ENCODE measurements around the gene GALP. TPM values are rescaled to one million over a fixed set of nuclear protein-coding genes. Genes with fewer than 3 reads are reported as not detected.

GALP gene
- total and polyA plus RNA-seq, 2 donors (not counting 1 experiment from before 2014, with no cell fraction given): not detected

DNA sequence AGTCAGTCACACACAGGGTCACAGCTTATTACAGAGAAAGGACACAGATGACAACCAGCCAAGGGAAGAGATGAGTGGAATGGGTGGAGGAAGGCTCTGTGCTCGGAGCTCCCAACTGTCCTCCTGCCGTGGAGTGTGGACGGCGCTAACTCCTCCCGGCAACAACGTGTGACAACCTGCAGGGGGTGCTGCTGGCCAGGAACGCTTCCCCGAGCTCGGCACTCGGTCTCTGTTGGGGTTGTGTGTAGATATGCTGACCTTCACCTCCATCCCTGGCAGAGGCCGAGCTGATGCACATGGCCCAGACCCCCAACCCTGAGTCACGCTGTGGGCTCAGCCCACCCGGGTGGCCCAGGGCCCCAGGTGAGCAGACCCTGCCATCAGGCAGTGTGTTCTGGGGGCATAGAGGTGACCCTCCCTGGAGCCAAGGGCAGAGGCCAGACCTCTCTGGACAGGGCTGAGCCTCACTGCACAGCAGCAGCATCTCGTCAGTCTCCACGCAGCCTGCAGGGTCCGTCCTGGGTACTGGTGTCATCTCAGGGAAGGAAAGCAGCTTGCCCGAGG is 20.6 kb upstream of the GALP start:
- H3K4me1 ChIP-seq (ENCODE audit: control insufficient read depth in 2 of 2, insufficient read depth in 2 of 2, low read length in 2 of 2): no peaks in the 10 kb centered on the region
- POLR2A ChIA-PET: interaction anchor here (0.5 kb wide), 1 partner anchor 25 kb away, joined by 11 read pairs; no protein-coding TSS in a partner anchor
- no peak overlapping the region for H3K4me3 ChIP-seq (ENCODE audit: control extremely low read depth in 1 of 5, extremely low read depth in 1 of 5, insufficient read depth in 1 of 5, low read depth in 2 of 5, low read length in 4 of 5)
- H3K27me3 Mint-ChIP-seq: no peaks in the 10 kb centered on the region
- ATAC-seq (ENCODE audit: low read depth) (no peak), DNase-seq (no peak)
- H2AFZ ChIP-seq (ENCODE audit: insufficient read depth, low read depth, low read length, poor library complexity, severe bottlenecking): no peak overlapping the region
- intact Hi-C loops (cut with micrococcal nuclease): no loop called here
- no peaks in the 10 kb centered on the region for H3K9me3 Mint-ChIP-seq (ENCODE audit: insufficient read depth)
- H3K36me3 ChIP-seq (replicated peaks in 1 of 2; ENCODE audit: control extremely low read depth in 1 of 2, control insufficient read depth in 1 of 2, extremely low read depth in 1 of 2, insufficient read depth in 2 of 2, low read length in 1 of 2): peaks cover 0 to 26% of the 10 kb centered on the region in 2 experiments
- no peak overlapping the region for H3K4me3 Mint-ChIP-seq
- no peak overlapping the region for H3K27ac Mint-ChIP-seq
- H3K4me2 ChIP-seq (replicated peaks; ENCODE audit: low read depth, low read length, poor library complexity, severe bottlenecking): no peak overlapping the region
- H3K27ac ChIP-seq (ENCODE audit: low read length in 2 of 2): no peak overlapping the region
- peaks cover 4% of the 10 kb centered on the region for H3K79me2 ChIP-seq (ENCODE audit: control insufficient read depth, insufficient read depth, low read length)
- H3K27me3 ChIP-seq (replicated peaks in 1 of 4; ENCODE audit: control extremely low read depth in 1 of 4, control insufficient read depth in 3 of 4, insufficient read depth in 4 of 4, low read length in 3 of 4): no peaks in the 10 kb centered on the region
- H3K9me3 ChIP-seq (ENCODE audit: control extremely low read depth in 1 of 3, control insufficient read depth in 2 of 3, insufficient read depth in 1 of 3, low read length in 2 of 3): no peaks in the 10 kb centered on the region
- TF ChIP-seq EZH2 (IDR thresholded peaks at IDR 0.05; ENCODE audit: borderline replicate concordance, insufficient read depth, low read depth, low read length, poor library complexity, severe bottlenecking): no peak
- TF ChIP-seq, protein P1, sequence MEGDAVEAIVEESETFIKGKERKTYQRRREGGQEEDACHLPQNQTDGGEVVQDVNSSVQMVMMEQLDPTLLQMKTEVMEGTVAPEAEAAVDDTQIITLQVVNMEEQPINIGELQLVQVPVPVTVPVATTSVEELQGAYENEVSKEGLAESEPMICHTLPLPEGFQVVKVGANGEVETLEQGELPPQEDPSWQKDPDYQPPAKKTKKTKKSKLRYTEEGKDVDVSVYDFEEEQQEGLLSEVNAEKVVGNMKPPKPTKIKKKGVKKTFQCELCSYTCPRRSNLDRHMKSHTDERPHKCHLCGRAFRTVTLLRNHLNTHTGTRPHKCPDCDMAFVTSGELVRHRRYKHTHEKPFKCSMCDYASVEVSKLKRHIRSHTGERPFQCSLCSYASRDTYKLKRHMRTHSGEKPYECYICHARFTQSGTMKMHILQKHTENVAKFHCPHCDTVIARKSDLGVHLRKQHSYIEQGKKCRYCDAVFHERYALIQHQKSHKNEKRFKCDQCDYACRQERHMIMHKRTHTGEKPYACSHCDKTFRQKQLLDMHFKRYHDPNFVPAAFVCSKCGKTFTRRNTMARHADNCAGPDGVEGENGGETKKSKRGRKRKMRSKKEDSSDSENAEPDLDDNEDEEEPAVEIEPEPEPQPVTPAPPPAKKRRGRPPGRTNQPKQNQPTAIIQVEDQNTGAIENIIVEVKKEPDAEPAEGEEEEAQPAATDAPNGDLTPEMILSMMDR (IDR thresholded peaks at IDR 0.05): no peak
- WGBS (ENCODE audit: insufficient coverage): 93% methylated on average over 16 of the region's 17 CpGs
- peaks cover 17% of the 10 kb centered on the region for H4K20me1 ChIP-seq (ENCODE audit: control insufficient read depth, insufficient read depth, low read length, poor library complexity, severe bottlenecking)
- CTCF ChIA-PET: interaction anchor here (0.7 to 1.3 kb wide), 5 partner anchors 17 to 98 kb away, joined by 3 to 6 read pairs (median 4); no protein-coding TSS in a partner anchor
- H3K9ac ChIP-seq (ENCODE audit: low read length): no peak overlapping the region
- no peaks in the 10 kb centered on the region for H3K4me1 Mint-ChIP-seq

DNA sequence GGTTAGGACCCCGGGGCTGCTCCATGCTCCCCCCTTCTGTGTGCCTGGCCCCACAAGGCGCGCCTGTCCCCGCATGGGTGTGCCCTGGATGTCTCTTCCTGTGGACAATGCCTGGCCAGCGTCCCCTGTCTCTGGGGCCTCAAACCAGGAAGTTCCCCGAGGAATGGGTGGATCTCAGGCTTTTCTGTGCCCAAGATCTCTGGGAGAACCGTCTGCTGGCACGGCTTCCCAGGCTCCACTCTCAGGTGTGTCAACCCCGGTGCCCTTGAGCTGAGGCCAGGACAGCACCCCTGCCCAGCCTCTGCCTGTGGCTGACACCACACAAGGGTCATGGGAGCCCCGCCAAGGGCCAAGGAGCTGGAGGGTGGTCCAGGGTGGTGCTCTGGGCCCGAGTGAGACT is 19.0 kb upstream of the GALP start:
- no peaks in the 10 kb centered on the region for H3K4me1 ChIP-seq (ENCODE audit: control insufficient read depth in 2 of 2, insufficient read depth in 2 of 2, low read length in 2 of 2)
- H4K20me1 ChIP-seq (ENCODE audit: control insufficient read depth, insufficient read depth, low read length, poor library complexity, severe bottlenecking): peaks cover 17% of the 10 kb centered on the region
- no peak overlapping the region for H3K4me3 ChIP-seq (ENCODE audit: control extremely low read depth in 1 of 5, extremely low read depth in 1 of 5, insufficient read depth in 1 of 5, low read depth in 2 of 5, low read length in 4 of 5)
- intact Hi-C loops (cut with micrococcal nuclease): no loop called here
- no peaks in the 10 kb centered on the region for H3K4me1 Mint-ChIP-seq
- ChIA-PET POLR2A (no interaction called here), CTCF (interaction anchor here (1.5 kb wide), 1 partner anchor 76 kb away, joined by 5 read pairs; no protein-coding TSS in a partner anchor)
- no peak overlapping the region for H3K27ac ChIP-seq (ENCODE audit: low read length in 2 of 2)
- H3K9ac ChIP-seq (ENCODE audit: low read length): no peak overlapping the region
- no peak overlapping the region for H3K4me2 ChIP-seq (replicated peaks; ENCODE audit: low read depth, low read length, poor library complexity, severe bottlenecking)
- no peaks in the 10 kb centered on the region for H3K27me3 ChIP-seq (replicated peaks in 1 of 4; ENCODE audit: control extremely low read depth in 1 of 4, control insufficient read depth in 3 of 4, insufficient read depth in 4 of 4, low read length in 3 of 4)
- H3K27me3 Mint-ChIP-seq: no peaks in the 10 kb centered on the region
- no peaks in the 10 kb centered on the region for H3K9me3 ChIP-seq (ENCODE audit: control extremely low read depth in 1 of 3, control insufficient read depth in 2 of 3, insufficient read depth in 1 of 3, low read length in 2 of 3)
- H3K27ac Mint-ChIP-seq: no peak overlapping the region
- H3K79me2 ChIP-seq (ENCODE audit: control insufficient read depth, insufficient read depth, low read length): no peaks in the 10 kb centered on the region
- whole genome bisulfite sequencing (ENCODE audit: insufficient coverage): 98% methylated on average over 11 of the region's 11 CpGs
- H3K9me3 Mint-ChIP-seq (ENCODE audit: insufficient read depth): no peaks in the 10 kb centered on the region
- DNase-seq: no peak
- H3K4me3 Mint-ChIP-seq: no peak overlapping the region
- TF ChIP-seq, protein P1 (IDR thresholded peaks at IDR 0.05): no peak
- TF ChIP-seq EZH2 (IDR thresholded peaks at IDR 0.05; ENCODE audit: borderline replicate concordance, insufficient read depth, low read depth, low read length, poor library complexity, severe bottlenecking): no peak
- no peak overlapping the region for H2AFZ ChIP-seq (ENCODE audit: insufficient read depth, low read depth, low read length, poor library complexity, severe bottlenecking)
- H3K36me3 ChIP-seq (replicated peaks in 1 of 2; ENCODE audit: control extremely low read depth in 1 of 2, control insufficient read depth in 1 of 2, extremely low read depth in 1 of 2, insufficient read depth in 2 of 2, low read length in 1 of 2): peaks cover 0 to 31% of the 10 kb centered on the region in 2 experiments
- ATAC-seq (ENCODE audit: low read depth): no peak
